WERI-Rb-1 (cell line): Measurements from ENCODE around the gene YWHAB.

Experiments
- DNase-seq: peaks from one replicate; pipeline ENCODE4 v3.0.0-alpha.2; 2020
- H3K27ac ChIP-seq: fragments of 250-450 bp; sonication (Bioruptor Pico); 2 replicates; pipeline ENCODE4 v1.5.1; 2020; ENCODE audit warnings: mild to moderate bottlenecking, moderate library complexity
- H3K27me3 ChIP-seq: fragments of 250-450 bp; sonication (Bioruptor Pico); 2 replicates; pipeline ENCODE4 v1.5.1; 2021; ENCODE audit warnings: mild to moderate bottlenecking, low read depth, moderate library complexity; ENCODE audit not compliant: insufficient read depth, severe bottlenecking
- H3K36me3 ChIP-seq: fragments of 250-450 bp; sonication (Bioruptor Pico); 2 replicates; pipeline ENCODE4 v1.5.1; 2020; ENCODE audit warnings: mild to moderate bottlenecking, moderate library complexity
- H3K4me3 ChIP-seq: 2 replicates; pipeline ENCODE4 v1.5.1; 2011; ENCODE audit warnings: low read depth, mild to moderate bottlenecking, control low read depth, low read length
- H3K9me3 ChIP-seq: fragments of 250-450 bp; sonication (Bioruptor Pico); 2 replicates; pipeline ENCODE4 v1.5.1; 2021; ENCODE audit warnings: mild to moderate bottlenecking, moderate library complexity; ENCODE audit not compliant: severe bottlenecking
- CTCF ChIP-seq: IDR thresholded peaks from 2 replicates; pipeline ENCODE4 v1.5.1; 2011; ENCODE audit warnings: low read depth, mild to moderate bottlenecking, control low read depth, inconsistent platforms, low read length

Gene YWHAB

GRCh38 chr20:44900231-44900854 lies 14.8 kb downstream of the YWHAB start:
- peaks cover 52% of the 10 kb centered on the region for H3K36me3 ChIP-seq
- H3K9me3 ChIP-seq: no peaks in the 10 kb centered on the region
- no peak for TF ChIP-seq CTCF
- H3K4me3 ChIP-seq: no peak overlapping the region
- DNase-seq: no peak
- no peaks in the 10 kb centered on the region for H3K27me3 ChIP-seq
- no peak overlapping the region for H3K27ac ChIP-seq

- no peak overlapping the region for H3K4me3 ChIP-seq
- H3K27me3 ChIP-seq: no peaks in the 10 kb centered on the region
- no peaks in the 10 kb centered on the region for H3K9me3 ChIP-seq
- peaks cover 60% of the 10 kb centered on the region for H3K36me3 ChIP-seq
- no peak for DNase-seq
- no peak for TF ChIP-seq CTCF
- H3K27ac ChIP-seq: no peak overlapping the region
These were observed 16.5 kb downstream of the YWHAB start for GRCh38 chr20:44901974-44902373.

- no peaks in the 10 kb centered on the region for H3K9me3 ChIP-seq
- no peaks in the 10 kb centered on the region for H3K27me3 ChIP-seq
- H3K4me3 ChIP-seq: no peak overlapping the region
- no peak for DNase-seq
- no peak overlapping the region for H3K27ac ChIP-seq
- no peak for TF ChIP-seq CTCF
- H3K36me3 ChIP-seq: peaks cover 61% of the 10 kb centered on the region
These were observed 18.9 kb downstream of the YWHAB start for GRCh38 chr20:44904377-44904776.

GRCh38 chr20:44908987-44909871 lies 23.7 kb downstream of the YWHAB start:
- no peaks in the 10 kb centered on the region for H3K27me3 ChIP-seq
- DNase-seq: no peak
- peak overlapping the region; percentile 63 for H3K27ac ChIP-seq
- TF ChIP-seq CTCF: no peak
- H3K4me3 ChIP-seq: peak overlapping the region; percentile 92
- H3K9me3 ChIP-seq: no peaks in the 10 kb centered on the region
- H3K36me3 ChIP-seq: peaks cover 35% of the 10 kb centered on the region

- DNase-seq: peak; percentile 82
- Histone ChIP-seq H3K4me3 (peak within 1 kb of the TSS; percentile 92), H3K27me3 (no peaks in the 10 kb centered on the region), H3K36me3 (peaks cover 35% of the 10 kb centered on the region), H3K9me3 (no peaks in the 10 kb centered on the region), H3K27ac (peak within 1 kb of the TSS; percentile 63)
- TF ChIP-seq CTCF: no peak
These were observed 24.6 kb downstream of the YWHAB start, which contains the start of gene PABPC1L for GRCh38 chr20:44909872-44910689. TSS of gene PABPC1L (plus strand) at chr20:44910060. CDS start at chr20:44910144, 84 bp downstream.
